ENCODE measurements around the gene SPNS3. TPM values are rescaled to one million over a fixed set of nuclear protein-coding genes. Genes with fewer than 3 reads are reported as not detected.

The SPNS3 gene
- total and polyA plus RNA-seq, 9 of the 15 experiments (the other 6 are each of a cell fraction or from before 2014, with no cell fraction given) = not detected

DNA sequence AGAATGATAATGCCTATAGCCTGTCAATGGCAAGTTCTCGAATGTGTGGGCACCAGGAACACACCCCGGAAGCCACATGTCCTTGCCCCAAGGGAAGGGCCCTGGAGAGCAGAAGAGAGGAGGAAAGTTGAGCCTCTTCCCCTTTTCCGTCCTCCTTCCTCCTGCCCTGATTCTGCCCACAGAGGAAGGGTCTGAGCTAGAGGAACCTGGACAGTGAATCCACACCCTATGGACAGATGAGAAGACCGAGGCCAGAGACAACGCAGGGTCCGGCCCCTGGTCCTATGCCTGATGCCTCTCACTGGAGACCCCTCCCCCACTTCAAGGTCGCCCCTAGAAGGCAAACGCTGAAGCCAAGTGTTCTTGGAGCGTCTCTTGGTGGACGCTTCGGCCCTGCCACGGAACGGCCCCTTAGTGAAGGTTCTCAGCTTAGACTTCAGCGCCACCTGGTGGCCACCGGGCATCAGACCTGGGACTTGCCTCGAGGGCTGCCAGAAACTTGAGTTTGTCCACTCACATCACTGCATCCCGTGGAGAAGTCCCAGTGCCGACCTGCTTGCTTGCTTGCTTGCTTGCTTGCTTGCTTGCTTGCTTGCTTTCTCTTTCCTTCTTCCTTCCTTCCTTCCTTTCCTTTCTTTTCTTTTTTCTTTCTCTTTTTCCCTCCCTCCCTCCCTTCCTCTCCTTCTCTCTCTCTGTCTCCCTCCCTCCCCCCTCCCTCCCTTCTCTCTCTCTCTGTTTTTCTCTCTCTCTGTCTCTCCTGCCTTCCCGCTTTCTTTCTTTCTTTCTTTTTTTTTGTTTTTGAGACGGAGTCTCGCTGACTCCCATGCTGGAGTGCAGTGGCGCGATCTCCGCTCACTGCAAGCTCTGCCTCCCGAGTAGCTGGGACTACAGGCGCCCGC is 20.6 kb upstream of the SPNS3 start (continued):
- TF ChIP-seq, protein P1, sequence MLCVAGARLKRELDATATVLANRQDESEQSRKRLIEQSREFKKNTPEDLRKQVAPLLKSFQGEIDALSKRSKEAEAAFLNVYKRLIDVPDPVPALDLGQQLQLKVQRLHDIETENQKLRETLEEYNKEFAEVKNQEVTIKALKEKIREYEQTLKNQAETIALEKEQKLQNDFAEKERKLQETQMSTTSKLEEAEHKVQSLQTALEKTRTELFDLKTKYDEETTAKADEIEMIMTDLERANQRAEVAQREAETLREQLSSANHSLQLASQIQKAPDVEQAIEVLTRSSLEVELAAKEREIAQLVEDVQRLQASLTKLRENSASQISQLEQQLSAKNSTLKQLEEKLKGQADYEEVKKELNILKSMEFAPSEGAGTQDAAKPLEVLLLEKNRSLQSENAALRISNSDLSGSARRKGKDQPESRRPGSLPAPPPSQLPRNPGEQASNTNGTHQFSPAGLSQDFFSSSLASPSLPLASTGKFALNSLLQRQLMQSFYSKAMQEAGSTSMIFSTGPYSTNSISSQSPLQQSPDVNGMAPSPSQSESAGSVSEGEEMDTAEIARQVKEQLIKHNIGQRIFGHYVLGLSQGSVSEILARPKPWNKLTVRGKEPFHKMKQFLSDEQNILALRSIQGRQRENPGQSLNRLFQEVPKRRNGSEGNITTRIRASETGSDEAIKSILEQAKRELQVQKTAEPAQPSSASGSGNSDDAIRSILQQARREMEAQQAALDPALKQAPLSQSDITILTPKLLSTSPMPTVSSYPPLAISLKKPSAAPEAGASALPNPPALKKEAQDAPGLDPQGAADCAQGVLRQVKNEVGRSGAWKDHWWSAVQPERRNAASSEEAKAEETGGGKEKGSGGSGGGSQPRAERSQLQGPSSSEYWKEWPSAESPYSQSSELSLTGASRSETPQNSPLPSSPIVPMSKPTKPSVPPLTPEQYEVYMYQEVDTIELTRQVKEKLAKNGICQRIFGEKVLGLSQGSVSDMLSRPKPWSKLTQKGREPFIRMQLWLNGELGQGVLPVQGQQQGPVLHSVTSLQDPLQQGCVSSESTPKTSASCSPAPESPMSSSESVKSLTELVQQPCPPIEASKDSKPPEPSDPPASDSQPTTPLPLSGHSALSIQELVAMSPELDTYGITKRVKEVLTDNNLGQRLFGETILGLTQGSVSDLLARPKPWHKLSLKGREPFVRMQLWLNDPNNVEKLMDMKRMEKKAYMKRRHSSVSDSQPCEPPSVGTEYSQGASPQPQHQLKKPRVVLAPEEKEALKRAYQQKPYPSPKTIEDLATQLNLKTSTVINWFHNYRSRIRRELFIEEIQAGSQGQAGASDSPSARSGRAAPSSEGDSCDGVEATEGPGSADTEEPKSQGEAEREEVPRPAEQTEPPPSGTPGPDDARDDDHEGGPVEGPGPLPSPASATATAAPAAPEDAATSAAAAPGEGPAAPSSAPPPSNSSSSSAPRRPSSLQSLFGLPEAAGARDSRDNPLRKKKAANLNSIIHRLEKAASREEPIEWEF (CRISPR knock-in tag; IDR thresholded peaks at IDR 0.05) = no peak
- TF ChIP-seq HMG20B (CRISPR knock-in tag; IDR thresholded peaks at IDR 0.05) (no peak), ZNF696 (CRISPR knock-in tag; conservative IDR thresholded peaks at IDR 0.05) (no peak)

DNA sequence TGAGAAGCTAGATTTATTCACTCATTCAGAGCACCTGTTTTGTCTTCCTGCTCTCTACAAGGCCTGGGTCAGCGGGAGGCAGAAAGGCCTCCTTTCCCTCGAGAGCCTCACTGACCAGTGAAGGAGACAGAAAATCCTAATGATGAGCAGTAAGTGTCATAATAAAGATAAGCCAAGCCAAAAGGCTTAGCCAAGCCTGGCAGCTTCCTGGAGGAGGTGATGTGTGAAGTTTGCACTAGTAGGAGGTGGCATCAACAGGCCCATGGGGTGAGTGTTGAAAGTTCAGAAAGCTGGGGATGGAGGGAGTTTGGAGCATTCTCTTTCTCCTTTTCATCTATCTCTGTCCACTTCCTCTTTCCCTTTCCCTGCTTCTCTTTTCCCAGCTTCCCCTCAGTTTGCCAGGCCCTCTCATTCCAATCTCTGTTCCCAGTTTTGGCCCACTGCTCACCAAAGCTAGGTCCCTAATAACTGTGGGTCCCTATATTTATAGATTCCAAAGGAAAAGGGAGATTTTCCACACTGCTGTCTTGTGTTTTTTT is 16.5 kb upstream of the SPNS3 start:
- no peak for TF ChIP-seq ZNF197 (CRISPR knock-in tag; IDR thresholded peaks at IDR 0.05; ENCODE audit: low read depth)
- TF ChIP-seq ZFP36 (IDR thresholded peaks at IDR 0.05; ENCODE audit: low read depth, low read length, partially characterized antibody) = peak; percentile 83
- TF ChIP-seq SPI1 (IDR thresholded peaks at IDR 0.05; ENCODE audit: borderline replicate concordance, low read depth, low read length) = peak; percentile 87
- Histone ChIP-seq H2AFZ (ENCODE audit: low read depth, low read length) (no peak overlapping the region), H3K4me1 (replicated peaks in 1 of 2; ENCODE audit: control insufficient read depth in 2 of 2, insufficient read depth in 2 of 2, low read length in 2 of 2) (no peaks in the 10 kb centered on the region; a peak in 2 of 5 replicates), H3K36me3 (ENCODE audit: control insufficient read depth, insufficient read depth, low read length) (no peaks in the 10 kb centered on the region), H3K9ac (ENCODE audit: insufficient read depth in 1 of 2, low read depth in 2 of 2, low read length in 2 of 2) (no peak overlapping the region), H3K27ac (ENCODE audit: extremely low read depth, low read depth, low read length) (no peak overlapping the region), H3K27me3 (ENCODE audit: control insufficient read depth in 2 of 2, insufficient read depth in 2 of 2, low read length in 2 of 2) (peaks cover 0 to 6% of the 10 kb centered on the region in 2 experiments; a peak in 1 of 5 replicates), H3K9me3 (replicated peaks; ENCODE audit: control insufficient read depth, insufficient read depth, low read depth, low read length) (no peaks in the 10 kb centered on the region), H3K79me2 (ENCODE audit: control insufficient read depth, insufficient read depth, low read length) (no peaks in the 10 kb centered on the region), H3K4me3 (no peak overlapping the region), H4K20me1 (replicated peaks; ENCODE audit: control insufficient read depth, insufficient read depth, low read length) (no peaks in the 10 kb centered on the region), H3K4me2 (ENCODE audit: insufficient read depth, low read length) (no peak overlapping the region), H3K9me1 (ENCODE audit: control insufficient read depth, insufficient read depth, low read length) (no peaks in the 10 kb centered on the region)
- no TSS peak for BruUV-seq (replicated peaks)
- DNase-seq (ENCODE audit: extremely low read depth in 1 of 4, low spot score in 3 of 4) = no peak
- no peak for FAIRE-seq
- intact Hi-C loops (cut with micrococcal nuclease) (no loop called here), in situ Hi-C loops (cut with MboI) (loop anchor here (10.0 kb wide), 1 partner anchor 212 kb away; no protein-coding TSS in a partner anchor)
- ATAC-seq = no peak
- ChIA-PET POLR2A (no interaction called here), CTCF (ENCODE audit: low intra/inter-chr PET ratio) (no interaction called here)
- 17% methylated on average over 1 of the region's 2 CpGs for WGBS (ENCODE audit: insufficient coverage, low coverage, missing lambda C conversion rate)

All from K562 (cell line).